C4-2B (cell line): Measurements from ENCODE around the gene TMEM222.

Experiments
- H3K27ac ChIP-seq: fragments of 450-650 bp; 2 replicates; pipeline ENCODE4 v1.5.1; 2017
- ZFX ChIP-seq: fragments of 450-650 bp; IDR thresholded peaks from 2 replicates; pipeline ENCODE4 v1.6.1; 2017
- TF ChIP-seq, protein P1 (sequence below): fragments of 450-650 bp; conservative IDR thresholded peaks from 2 replicates; pipeline ENCODE4 v1.5.1; 2017; ENCODE audit warnings: mild to moderate bottlenecking

TMEM222 gene

GRCh38 chr1:27349784-27350662 lies 28.1 kb downstream of the TMEM222 start:
- peak; percentile 73; the same call in 1 of the 2 replicates for TF ChIP-seq ZFX
- TF ChIP-seq, protein P1, sequence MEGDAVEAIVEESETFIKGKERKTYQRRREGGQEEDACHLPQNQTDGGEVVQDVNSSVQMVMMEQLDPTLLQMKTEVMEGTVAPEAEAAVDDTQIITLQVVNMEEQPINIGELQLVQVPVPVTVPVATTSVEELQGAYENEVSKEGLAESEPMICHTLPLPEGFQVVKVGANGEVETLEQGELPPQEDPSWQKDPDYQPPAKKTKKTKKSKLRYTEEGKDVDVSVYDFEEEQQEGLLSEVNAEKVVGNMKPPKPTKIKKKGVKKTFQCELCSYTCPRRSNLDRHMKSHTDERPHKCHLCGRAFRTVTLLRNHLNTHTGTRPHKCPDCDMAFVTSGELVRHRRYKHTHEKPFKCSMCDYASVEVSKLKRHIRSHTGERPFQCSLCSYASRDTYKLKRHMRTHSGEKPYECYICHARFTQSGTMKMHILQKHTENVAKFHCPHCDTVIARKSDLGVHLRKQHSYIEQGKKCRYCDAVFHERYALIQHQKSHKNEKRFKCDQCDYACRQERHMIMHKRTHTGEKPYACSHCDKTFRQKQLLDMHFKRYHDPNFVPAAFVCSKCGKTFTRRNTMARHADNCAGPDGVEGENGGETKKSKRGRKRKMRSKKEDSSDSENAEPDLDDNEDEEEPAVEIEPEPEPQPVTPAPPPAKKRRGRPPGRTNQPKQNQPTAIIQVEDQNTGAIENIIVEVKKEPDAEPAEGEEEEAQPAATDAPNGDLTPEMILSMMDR, result no peak
- peak overlapping the region; percentile 95 for H3K27ac ChIP-seq

- peak overlapping the region; percentile 95 for H3K27ac ChIP-seq
- no peak for TF ChIP-seq ZFX
- TF ChIP-seq, protein P1, result no peak
Measured at GRCh38 chr1:27350663-27351540, 28.9 kb downstream of the TMEM222 start.

DNA sequence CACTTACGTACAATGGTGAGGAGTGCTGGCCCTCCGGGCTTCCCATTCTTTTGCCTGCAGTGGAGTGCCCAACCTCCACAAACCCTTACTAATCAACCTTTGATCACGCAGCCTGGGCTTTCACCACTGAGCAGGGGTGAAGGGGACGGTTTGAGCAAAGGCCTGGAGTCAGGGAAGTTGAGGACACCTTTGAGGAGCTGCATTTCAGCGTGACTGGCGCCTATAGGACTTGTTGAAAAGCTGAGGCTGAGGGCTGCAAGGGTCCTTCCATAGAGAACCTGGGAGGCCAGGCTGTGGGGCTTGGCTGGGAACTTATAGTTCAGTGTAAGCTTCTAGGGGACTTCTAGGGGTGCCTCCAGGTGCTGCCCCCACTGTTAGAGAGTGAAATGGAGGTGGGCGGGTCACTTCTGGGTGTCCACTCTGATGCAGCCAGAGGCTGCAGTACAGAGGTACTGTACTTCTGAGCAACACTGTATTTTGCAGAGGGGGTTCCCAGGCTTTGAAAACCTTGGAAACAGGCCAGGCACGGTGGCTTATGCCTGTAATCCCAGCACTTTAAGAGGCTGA lies 29.7 kb downstream of the TMEM222 start:
- H3K27ac ChIP-seq, result no peak overlapping the region
- TF ChIP-seq ZFX, result no peak
- TF ChIP-seq, protein P1, result no peak

- TF ChIP-seq ZFX, result no peak
- TF ChIP-seq, protein P1, result no peak
- H3K27ac ChIP-seq, result no peak overlapping the region
Measured at GRCh38 chr1:27353166-27353565, 31.2 kb downstream of the TMEM222 start.

GRCh38 chr1:27353629-27354028 lies 31.7 kb downstream of the TMEM222 start:
- TF ChIP-seq ZFX, result no peak
- TF ChIP-seq, protein P1, result no peak
- no peak overlapping the region for H3K27ac ChIP-seq

DNA sequence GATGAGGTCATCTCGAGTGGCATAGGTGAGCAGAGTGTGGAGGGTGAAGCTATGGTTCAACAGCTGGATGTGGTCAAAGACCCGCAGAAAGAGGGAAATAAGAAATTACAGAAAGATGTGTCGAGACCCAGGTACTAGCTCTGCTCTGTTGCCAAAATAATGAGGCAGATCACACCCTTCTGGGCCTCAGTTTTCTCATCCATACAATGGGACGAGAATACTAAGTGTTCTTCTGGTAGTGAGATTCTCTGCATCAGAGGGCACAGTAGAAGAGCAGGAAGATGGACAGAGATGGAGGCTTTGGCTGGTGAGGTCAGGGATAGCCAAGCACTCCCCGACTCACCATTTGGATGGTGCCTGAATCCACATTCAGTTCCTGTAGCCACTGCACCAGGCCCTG lies 33.7 kb downstream of the TMEM222 start:
- TF ChIP-seq ZFX, result no peak
- TF ChIP-seq, protein P1, result no peak
- H3K27ac ChIP-seq, result no peak overlapping the region

- no peak overlapping the region for H3K27ac ChIP-seq
- no peak for TF ChIP-seq ZFX
- TF ChIP-seq, protein P1, result no peak
Measured at GRCh38 chr1:27356277-27356618, 34.3 kb downstream of the TMEM222 start.
